Activated T-helper 1 cell treated with anti-CD3 and anti-CD28 coated beads, Interleukin-12 subunit alpha, Interleukin-12 subunit beta, Interleukin-2, Interleukin-4 antibody, amounts not matched to agents 30 ng/mL and 10 ng/mL and 1 ng/mL, durations not matched to agents 14 hours and 24 hours and 36 hours (primary cell): ENCODE measurements around the gene TNFRSF13B. TPM values are rescaled to one million over a fixed set of nuclear protein-coding genes. Genes with fewer than 3 reads are reported as not detected.

ENCODE experiments used
- DNase-seq: peaks from one replicate; pipeline ENCODE4 v3.0.0; 2021; ENCODE audit warnings: low spot score
- H3K27ac Mint-ChIP-seq: one replicate; pipeline ENCODE4 v1.8.0; 2021; ENCODE audit warnings: mild to moderate bottlenecking, mixed read lengths
- H3K27me3 Mint-ChIP-seq: one replicate; pipeline ENCODE4 v1.8.0; 2022; ENCODE audit warnings: mild to moderate bottlenecking, moderate library complexity, mixed read lengths; ENCODE audit not compliant: insufficient read depth
- H3K36me3 Mint-ChIP-seq: one replicate; pipeline ENCODE4 v1.8.0; 2021; ENCODE audit warnings: low read depth, mixed read lengths
- H3K4me1 Mint-ChIP-seq: one replicate; pipeline ENCODE4 v1.8.0; 2021; ENCODE audit warnings: low read depth, mixed read lengths
- H3K4me3 Mint-ChIP-seq: one replicate; pipeline ENCODE4 v1.8.0; 2021; ENCODE audit warnings: mild to moderate bottlenecking, moderate library complexity, mixed read lengths
- H3K9me3 Mint-ChIP-seq: one replicate; pipeline ENCODE4 v1.8.0; 2021; ENCODE audit warnings: mixed read lengths
- intact Hi-C: fragments of 100-400 bp; cut with micrococcal nuclease; formaldehyde crosslinking; loops from one replicate; pipeline ENCODE4 v1.15.1; 2024
- total RNA-seq: library from RNA; stranded (reverse); gene quantifications from 2 replicates; pipeline ENCODE4 v1.2.3, GENCODE V29; 2022

The TNFRSF13B gene
- total RNA-seq, 1 donor from 2014 or later: not detected

- H3K4me3 Mint-ChIP-seq: no peak overlapping the region
- H3K4me1 Mint-ChIP-seq: no peaks in the 10 kb centered on the region
- H3K27me3 Mint-ChIP-seq: no peaks in the 10 kb centered on the region
- no peak for DNase-seq
- intact Hi-C loops: no loop called here
- no peaks in the 10 kb centered on the region for H3K9me3 Mint-ChIP-seq
- no peak overlapping the region for H3K27ac Mint-ChIP-seq
- no peaks in the 10 kb centered on the region for H3K36me3 Mint-ChIP-seq
Observed at GRCh38 chr17:16934133-16934795, 37.7 kb downstream of the TNFRSF13B start.

DNA sequence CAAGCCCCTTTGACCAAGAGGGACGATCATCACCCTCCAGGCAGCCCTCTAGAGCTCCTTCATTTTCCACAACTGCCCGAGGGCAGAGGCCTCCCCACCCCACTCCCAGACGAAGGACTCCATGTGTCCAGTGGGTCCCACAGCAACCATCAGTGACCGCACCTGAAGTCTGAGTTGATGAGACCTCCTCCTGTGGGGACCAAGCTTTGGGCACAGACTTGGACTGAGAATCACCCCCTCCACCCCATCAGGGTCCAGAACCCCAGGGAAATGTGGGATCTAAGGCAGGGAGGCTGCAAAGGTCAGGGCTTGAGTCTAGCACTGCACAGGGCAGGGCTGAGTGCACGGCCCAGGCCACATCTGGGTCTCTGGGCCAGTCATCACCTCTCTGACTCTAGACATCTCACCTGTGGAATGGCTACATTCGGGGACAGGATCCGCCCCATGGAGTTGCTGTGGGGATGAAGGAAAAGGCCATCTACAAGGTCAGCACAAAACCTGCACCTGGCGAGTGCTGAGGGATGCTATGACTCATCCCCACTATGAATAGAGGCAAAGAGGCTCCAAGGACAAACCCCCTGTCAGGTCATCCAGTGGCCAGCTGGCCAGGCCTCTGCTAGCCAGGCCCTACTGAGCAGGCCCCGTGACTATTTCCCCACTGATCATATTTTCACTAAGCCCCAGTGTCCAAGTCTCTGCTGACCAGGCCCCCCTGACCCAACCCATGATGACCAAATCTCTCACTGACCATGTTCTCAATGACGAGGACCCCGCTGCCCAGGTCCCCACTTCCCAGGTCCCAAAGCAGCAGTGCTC lies 38.4 kb downstream of the TNFRSF13B start:
- no peak overlapping the region for H3K4me3 Mint-ChIP-seq
- no peaks in the 10 kb centered on the region for H3K9me3 Mint-ChIP-seq
- H3K4me1 Mint-ChIP-seq: no peaks in the 10 kb centered on the region
- H3K27me3 Mint-ChIP-seq: no peaks in the 10 kb centered on the region
- no peak overlapping the region for H3K27ac Mint-ChIP-seq
- intact Hi-C loops: no loop called here
- DNase-seq: no peak
- no peaks in the 10 kb centered on the region for H3K36me3 Mint-ChIP-seq

- intact Hi-C loops: no loop called here
- DNase-seq: no peak
- Mint-ChIP-seq H3K36me3 (no peaks in the 10 kb centered on the region), H3K4me3 (no peak overlapping the region), H3K27ac (no peak overlapping the region), H3K9me3 (no peaks in the 10 kb centered on the region), H3K4me1 (no peaks in the 10 kb centered on the region), H3K27me3 (no peaks in the 10 kb centered on the region)
Observed at GRCh38 chr17:16932611-16933010, 39.3 kb downstream of the TNFRSF13B start.

DNA sequence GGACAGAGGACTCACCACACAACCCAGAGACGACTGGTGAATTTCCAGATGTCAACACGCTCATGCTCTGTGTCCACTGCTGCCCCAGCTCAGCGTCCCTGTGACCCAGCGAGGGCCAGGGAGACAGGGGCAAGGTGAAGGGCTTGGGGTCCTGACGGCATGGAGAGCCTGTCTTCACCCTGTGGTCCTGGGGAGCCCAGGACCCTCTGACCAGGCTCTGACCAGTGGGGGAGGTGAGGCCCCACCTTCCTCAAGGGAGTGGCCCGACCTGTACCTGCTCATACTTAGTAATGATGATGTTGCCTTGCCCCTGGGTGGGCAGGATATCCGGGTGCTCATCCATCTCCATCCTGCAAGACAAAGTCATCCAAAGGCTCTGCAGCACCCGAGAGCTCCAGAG lies 39.8 kb downstream of the TNFRSF13B start:
- no peaks in the 10 kb centered on the region for H3K4me1 Mint-ChIP-seq
- H3K27me3 Mint-ChIP-seq: no peaks in the 10 kb centered on the region
- no peaks in the 10 kb centered on the region for H3K36me3 Mint-ChIP-seq
- intact Hi-C loops: no loop called here
- no peak overlapping the region for H3K27ac Mint-ChIP-seq
- DNase-seq: no peak
- no peak overlapping the region for H3K4me3 Mint-ChIP-seq
- H3K9me3 Mint-ChIP-seq: no peaks in the 10 kb centered on the region

DNA sequence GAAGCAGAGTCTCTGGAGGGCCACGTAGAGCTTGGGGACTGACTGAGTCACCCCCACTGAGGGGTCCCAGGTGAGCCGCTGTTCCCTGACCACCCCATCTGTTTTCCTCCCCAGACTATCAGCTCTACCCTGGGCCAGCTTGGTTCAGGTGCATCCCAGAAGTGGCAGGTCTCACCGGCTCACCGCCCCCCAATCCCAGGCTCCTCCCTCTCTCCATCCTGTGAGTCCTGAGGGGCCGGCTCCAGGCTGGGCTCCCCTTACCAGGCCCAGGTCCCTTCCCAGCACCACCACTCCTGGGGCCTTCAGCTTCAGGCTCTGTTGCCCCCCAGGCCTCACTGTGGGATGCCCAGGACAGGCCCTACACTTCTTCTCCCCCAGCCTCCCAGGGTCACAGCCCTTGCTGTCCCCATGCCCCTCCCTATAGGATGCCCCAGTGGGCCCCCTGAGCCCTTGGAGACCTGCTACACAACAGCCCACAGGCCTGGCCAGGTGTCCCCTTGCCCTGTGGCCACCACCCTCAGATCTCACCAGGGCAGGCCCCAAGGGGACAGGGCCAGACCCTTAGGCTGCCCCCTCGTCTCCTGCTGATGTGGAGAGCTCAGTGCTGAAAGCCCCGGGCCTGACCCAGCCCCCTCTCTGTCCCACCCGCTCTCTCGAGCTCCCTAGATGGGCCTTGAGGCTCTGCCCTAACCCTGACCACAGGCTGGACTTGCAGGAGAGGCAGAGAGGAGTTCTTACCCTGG lies 40.4 kb downstream of the TNFRSF13B start:
- no peak for DNase-seq
- no peak overlapping the region for H3K4me3 Mint-ChIP-seq
- H3K27me3 Mint-ChIP-seq: no peaks in the 10 kb centered on the region
- H3K4me1 Mint-ChIP-seq: no peaks in the 10 kb centered on the region
- no peaks in the 10 kb centered on the region for H3K9me3 Mint-ChIP-seq
- no peak overlapping the region for H3K27ac Mint-ChIP-seq
- intact Hi-C loops: no loop called here
- no peaks in the 10 kb centered on the region for H3K36me3 Mint-ChIP-seq

GRCh38 chr17:16930571-16931317 lies 41.2 kb downstream of the TNFRSF13B start:
- intact Hi-C loops: no loop called here
- no peak overlapping the region for H3K4me3 Mint-ChIP-seq
- H3K27ac Mint-ChIP-seq: no peak overlapping the region
- H3K36me3 Mint-ChIP-seq: no peaks in the 10 kb centered on the region
- no peak for DNase-seq
- H3K4me1 Mint-ChIP-seq: no peaks in the 10 kb centered on the region
- H3K9me3 Mint-ChIP-seq: no peaks in the 10 kb centered on the region
- H3K27me3 Mint-ChIP-seq: no peaks in the 10 kb centered on the region

- H3K9me3 Mint-ChIP-seq: no peaks in the 10 kb centered on the region
Observed at GRCh38 chr17:16929757-16930520, 42.0 kb downstream of the TNFRSF13B start.

DNA sequence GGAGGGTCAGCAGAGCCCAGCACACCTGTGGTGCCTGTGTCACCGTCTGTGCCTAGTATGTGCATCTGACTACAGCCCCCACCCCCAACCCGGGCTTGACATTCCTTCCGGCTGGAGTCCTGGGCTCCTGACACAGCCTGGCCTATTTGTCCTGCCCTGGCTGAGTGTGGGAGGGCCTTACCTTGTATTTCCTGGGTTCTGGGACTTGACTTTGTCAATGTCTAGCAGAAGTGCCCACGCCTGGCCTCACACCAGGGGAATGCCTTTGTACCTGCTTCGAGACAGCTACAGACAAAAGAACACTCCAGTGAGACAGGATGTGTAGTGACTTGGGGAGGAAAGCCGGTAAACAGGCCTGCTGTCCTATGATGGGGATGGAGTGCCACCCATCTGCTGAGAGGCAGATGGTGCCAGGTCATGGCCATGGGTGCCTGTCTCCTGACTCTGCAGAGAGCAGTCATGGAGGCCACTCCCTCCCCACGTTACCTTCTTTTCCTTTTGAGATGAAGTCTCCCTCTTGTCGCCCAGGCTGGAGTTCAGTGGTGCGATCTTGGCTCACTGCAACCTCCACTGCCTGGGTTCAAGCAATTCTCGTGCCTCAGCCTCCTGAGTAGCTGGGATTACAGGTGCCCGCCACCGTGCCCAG lies 42.8 kb downstream of the TNFRSF13B start:
- H3K9me3 Mint-ChIP-seq: no peaks in the 10 kb centered on the region
- H3K4me1 Mint-ChIP-seq: no peaks in the 10 kb centered on the region
- no peaks in the 10 kb centered on the region for H3K36me3 Mint-ChIP-seq
- no peak overlapping the region for H3K4me3 Mint-ChIP-seq
- intact Hi-C loops: no loop called here
- H3K27me3 Mint-ChIP-seq: no peaks in the 10 kb centered on the region
- H3K27ac Mint-ChIP-seq: no peak overlapping the region
- no peak for DNase-seq

More at GRCh38 chr17:16929757-16930520, 42.0 kb downstream of the TNFRSF13B start:
- Mint-ChIP-seq H3K27ac (no peak overlapping the region), H3K4me3 (no peak overlapping the region), H3K27me3 (no peaks in the 10 kb centered on the region), H3K4me1 (no peaks in the 10 kb centered on the region), H3K36me3 (no peaks in the 10 kb centered on the region)
- DNase-seq: no peak
- intact Hi-C loops: no loop called here

GRCh38 chr17:16928406-16929034 lies 43.4 kb downstream of the TNFRSF13B start:
- no peak for DNase-seq

DNA sequence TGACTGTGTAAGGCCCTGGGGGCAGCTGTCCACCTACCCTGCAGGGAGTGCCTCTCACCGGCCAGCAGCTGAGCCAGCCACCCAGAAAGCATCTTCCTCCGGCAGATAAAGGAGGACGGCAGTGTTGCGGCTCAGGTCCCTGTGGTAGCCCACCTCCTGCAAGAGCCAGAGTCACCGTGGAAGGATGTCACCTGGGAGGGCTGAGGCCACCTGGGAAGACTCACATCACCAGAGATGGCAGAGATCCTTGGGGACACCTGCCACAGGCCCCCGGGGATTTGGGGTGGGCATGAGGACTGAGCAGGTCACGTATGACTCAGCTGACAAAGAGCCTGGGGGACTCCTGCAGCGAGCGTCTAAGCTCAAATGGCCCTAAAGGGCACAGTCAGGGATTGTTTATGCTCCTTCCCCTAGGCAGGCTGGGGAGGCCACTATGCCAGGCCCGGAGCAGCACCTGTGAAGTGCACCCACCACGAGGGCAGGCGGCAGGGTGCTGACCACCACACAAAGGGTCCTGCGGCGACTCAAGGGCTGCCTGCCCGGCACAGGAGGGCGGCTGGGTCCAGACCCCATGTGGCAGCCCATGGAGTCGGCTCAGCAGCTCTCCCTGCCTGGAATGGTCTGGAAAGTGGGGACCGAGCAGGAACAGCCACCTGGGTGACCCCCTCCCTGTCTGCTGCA lies 44.1 kb downstream of the TNFRSF13B start:
- no peaks in the 10 kb centered on the region for H3K9me3 Mint-ChIP-seq
- H3K36me3 Mint-ChIP-seq: no peaks in the 10 kb centered on the region
- no peaks in the 10 kb centered on the region for H3K4me1 Mint-ChIP-seq
- DNase-seq: no peak
- no peak overlapping the region for H3K4me3 Mint-ChIP-seq
- intact Hi-C loops: no loop called here
- no peaks in the 10 kb centered on the region for H3K27me3 Mint-ChIP-seq
- no peak overlapping the region for H3K27ac Mint-ChIP-seq

More at GRCh38 chr17:16928406-16929034, 43.4 kb downstream of the TNFRSF13B start:
- Mint-ChIP-seq H3K36me3 (no peaks in the 10 kb centered on the region), H3K27me3 (no peaks in the 10 kb centered on the region), H3K9me3 (no peaks in the 10 kb centered on the region), H3K4me1 (no peaks in the 10 kb centered on the region), H3K27ac (no peak overlapping the region), H3K4me3 (no peak overlapping the region)
- intact Hi-C loops: no loop called here
